CD4-positive, alpha-beta T cell treated with Interleukin-4 for 4 hours (primary cell): ENCODE results near the gene NKD2.
"Not testable (repeated sequence)": the region's sequence is repeated elsewhere in the genome, so short reads cannot be mapped to it uniquely, and the experiment has no call there.

Source experiments
- DNase-seq: peaks from one replicate; pipeline ENCODE4 v3.0.0-alpha.2; 2020

The NKD2 gene

GRCh38 chr5:979100-979817 lies 29.3 kb upstream of the NKD2 start:
- no peak for DNase-seq

GRCh38 chr5:980001-980588 lies 28.5 kb upstream of the NKD2 start:
- DNase-seq: no peak

- DNase-seq: no peak
Observed at GRCh38 chr5:980966-981365, 27.6 kb upstream of the NKD2 start.

GRCh38 chr5:981456-981855 lies 27.1 kb upstream of the NKD2 start:
- no peak for DNase-seq

- DNase-seq: no peak
Observed at GRCh38 chr5:982377-983237, 26.0 kb upstream of the NKD2 start.

GRCh38 chr5:983238-983524 lies 25.4 kb upstream of the NKD2 start:
- DNase-seq: no peak

GRCh38 chr5:983568-983967 lies 25.0 kb upstream of the NKD2 start:
- no peak for DNase-seq

- DNase-seq: no peak
Observed at GRCh38 chr5:984774-985173, 23.8 kb upstream of the NKD2 start.

- DNase-seq: no peak
Observed at GRCh38 chr5:987761-988160, 20.8 kb upstream of the NKD2 start.

- DNase-seq: no peak
Observed at GRCh38 chr5:988322-988721, 20.3 kb upstream of the NKD2 start.

- DNase-seq: no peak
Observed at GRCh38 chr5:989961-990530, 18.6 kb upstream of the NKD2 start.

GRCh38 chr5:991472-992267 lies 16.9 kb upstream of the NKD2 start:
- DNase-seq: no peak

- no peak for DNase-seq
Observed at GRCh38 chr5:994272-994607, 14.4 kb upstream of the NKD2 start.

GRCh38 chr5:994821-995220 lies 13.8 kb upstream of the NKD2 start:
- no peak for DNase-seq

GRCh38 chr5:995318-995717 lies 13.3 kb upstream of the NKD2 start:
- no peak for DNase-seq

GRCh38 chr5:997001-997474 lies 11.6 kb upstream of the NKD2 start:
- DNase-seq: no peak

- DNase-seq: no peak
Observed at GRCh38 chr5:997711-998110, 10.9 kb upstream of the NKD2 start.

- no peak for DNase-seq
Observed at GRCh38 chr5:998246-999031, 10.2 kb upstream of the NKD2 start.

- no peak for DNase-seq
Observed at GRCh38 chr5:999032-999501, 9.5 kb upstream of the NKD2 start.

- no peak for DNase-seq
Observed at GRCh38 chr5:999724-1000123, 8.9 kb upstream of the NKD2 start.

- DNase-seq: no peak
Observed at GRCh38 chr5:1000329-1000728, 8.3 kb upstream of the NKD2 start.

GRCh38 chr5:1000831-1001230 lies 7.8 kb upstream of the NKD2 start:
- not testable (repeated sequence) for DNase-seq
